HCT116 (cell line): Measurements from ENCODE around the gene TLE5. TPM values are rescaled to one million over a fixed set of nuclear protein-coding genes. Genes with fewer than 3 reads are reported as not detected.

Experiments used
- ATAC-seq: fragments of 200-7000 bp; cut with Tn5 transposase; 2 replicates; pipeline ENCODE4 v1.9.1; 2020; ENCODE audit warnings: mild to moderate bottlenecking, moderate library complexity
- BruUV-seq: library from RNA; stranded (reverse); fragments of 400-500 nt; replicated peaks from 2 replicates; lab custom pipeline; 2021; lab: Mats Ljungman, UMichigan
- CTCF ChIA-PET: fragments of 300-600 bp; sonication (Branson Sonifier 250); formaldehyde crosslinking; loops from one replicate; lab custom pipeline; 2021; ENCODE audit warnings: antibody characterized with exemption; lab: Charles Lee
- POLR2A ChIA-PET: fragments of 300-600, 350-600 bp; sonication (Branson Sonifier 250); formaldehyde crosslinking; loops from one replicate; lab custom pipeline; 2021; ENCODE audit warnings: antibody characterized with exemption; lab: Charles Lee
- RAD21 ChIA-PET, 2 experiments: fragments of 300-600 bp; sonication (Branson Sonifier 250); formaldehyde crosslinking; loops; one replicate each; lab custom pipeline; 2023; ENCODE audit warnings: low total read pairs in 2 of 2; ENCODE audit not compliant: uncharacterized antibody in 2 of 2, unreplicated experiment in 2 of 2, low non-redundant PET in 1 of 2; lab: Charles Lee
- DNase-seq: peaks from one replicate; pipeline ENCODE4 v3.0.0-alpha.2; 2010; ENCODE audit warnings: low read depth, low spot score
- H2AFZ ChIP-seq: fragments of 200-600 bp; shearing (Covaris generic), sonication (generic); 2 replicates; pipeline ENCODE4 v1.6.1; 2017; ENCODE audit warnings: low read depth, mixed run types, mixed read lengths, antibody characterized with exemption, low read length; ENCODE audit not compliant: poor library complexity, severe bottlenecking
- H3K27ac ChIP-seq: 2 replicates; pipeline ENCODE4 v1.5.1; 2012; ENCODE audit warnings: low read depth, low read length
- H3K27me3 ChIP-seq: fragments of 200-600 bp; sonication (generic); 2 replicates; pipeline ENCODE4 v1.6.1; 2016; ENCODE audit warnings: mixed run types, low read length, mixed read lengths; ENCODE audit not compliant: insufficient read depth
- H3K36me3 ChIP-seq, 2 experiments: fragments of 200-500 bp in 1 of 2; fragments of 200-600 bp in 1 of 2; sonication (Bioruptor generic) in 1 of 2; sonication (generic) in 1 of 2; 2 replicates each; pipeline versions ENCODE4 v1.5.1 to v1.6.1; 2014 to 2016; ENCODE audit warnings: low read length in 2 of 2, inconsistent platforms in 1 of 2, mixed read lengths in 1 of 2, mixed run types in 1 of 2; ENCODE audit not compliant: insufficient read depth in 2 of 2, control insufficient read depth in 1 of 2
- H3K4me1 ChIP-seq, 2 experiments: fragments of 200-600 bp in 1 of 2; sonication (generic) in 1 of 2; 2 replicates each; pipeline versions ENCODE4 v1.5.1 to v1.6.1; 2012 to 2017; ENCODE audit warnings: low read length in 2 of 2, inconsistent platforms in 1 of 2, mild to moderate bottlenecking in 1 of 2, mixed read lengths in 1 of 2, mixed run types in 1 of 2, moderate library complexity in 1 of 2; ENCODE audit not compliant: insufficient read depth in 2 of 2, control insufficient read depth in 1 of 2
- H3K4me2 ChIP-seq: fragments of 200-600 bp; sonication (generic); 2 replicates; pipeline ENCODE4 v1.6.1; 2017; ENCODE audit warnings: mixed run types, low read length, mixed read lengths
- H3K4me3 ChIP-seq, 2 experiments: fragments of 200-600 bp in 1 of 2; sonication (generic) in 1 of 2; replicated peaks in 1 of 2; 2 replicates each; pipeline ENCODE4 v1.5.1; 2011 to 2016; ENCODE audit warnings: low read length in 2 of 2, control low read depth in 1 of 2, low read depth in 1 of 2, mild to moderate bottlenecking in 1 of 2, mixed read lengths in 1 of 2, mixed run types in 1 of 2
- H3K79me2 ChIP-seq: fragments of 200-600 bp; sonication (generic); 2 replicates; pipeline ENCODE4 v1.6.1; 2017; ENCODE audit warnings: mild to moderate bottlenecking, mixed run types, low read length, moderate library complexity, mixed read lengths; ENCODE audit not compliant: insufficient read depth
- H3K9ac ChIP-seq: fragments of 200-600 bp; sonication (generic); 2 replicates; pipeline ENCODE4 v1.6.1; 2016; ENCODE audit warnings: low read length, mixed read lengths
- H3K9me2 ChIP-seq: fragments of 200-600 bp; sonication (generic), shearing (Covaris generic); 2 replicates; pipeline ENCODE4 v1.6.1; 2017; ENCODE audit warnings: mixed run types, mild to moderate bottlenecking, moderate library complexity; ENCODE audit not compliant: insufficient read depth
- H3K9me3 ChIP-seq, 2 experiments: fragments of 200-500 bp in 1 of 2; fragments of 200-600 bp in 1 of 2; sonication (Bioruptor generic) in 1 of 2; sonication (generic) in 1 of 2; 2 replicates each; pipeline ENCODE4 v1.6.1; 2014 to 2017; ENCODE audit warnings: low read length in 2 of 2, mixed read lengths in 2 of 2, inconsistent platforms in 1 of 2, low read depth in 1 of 2, mild to moderate bottlenecking in 1 of 2, mixed run types in 1 of 2, moderate library complexity in 1 of 2; ENCODE audit not compliant: control insufficient read depth in 1 of 2, insufficient read depth in 1 of 2
- H4K20me1 ChIP-seq: fragments of 200-600 bp; sonication (generic), shearing (Covaris generic); 2 replicates; pipeline ENCODE4 v1.6.1; 2017; ENCODE audit warnings: mixed run types, mild to moderate bottlenecking, moderate library complexity; ENCODE audit not compliant: insufficient read depth
- ATF3 ChIP-seq: IDR thresholded peaks from 2 replicates; pipeline ENCODE4 v1.6.1; 2012
- CTCF ChIP-seq, 3 experiments: fragments of 200-600 bp in 1 of 3; sonication (generic) in 1 of 3; IDR thresholded peaks in 2 of 3; conservative IDR thresholded peaks in 1 of 3; 2 replicates each; pipeline ENCODE4 v1.5.1; 2012 to 2017; ENCODE audit warnings: low read depth in 2 of 3, low read length in 2 of 3, antibody characterized with exemption in 1 of 3, borderline replicate concordance in 1 of 3, control low read depth in 1 of 3, mild to moderate bottlenecking in 1 of 3, mixed read lengths in 1 of 3, mixed run types in 1 of 3, moderate library complexity in 1 of 3; ENCODE audit not compliant: insufficient read depth in 1 of 3
- ELF1 ChIP-seq: IDR thresholded peaks from 2 replicates; pipeline ENCODE4 v1.6.1; 2012; ENCODE audit warnings: low read depth, borderline replicate concordance
- EZH2phosphoT487 ChIP-seq: fragments of 200-600 bp; IDR thresholded peaks from 2 replicates; pipeline ENCODE4 v1.6.1; 2018; ENCODE audit warnings: antibody characterized with exemption, borderline replicate concordance
- RAD21 ChIP-seq: IDR thresholded peaks from 2 replicates; pipeline ENCODE4 v1.6.1; 2012; ENCODE audit warnings: low read depth, mild to moderate bottlenecking
- SRF ChIP-seq: IDR thresholded peaks from 2 replicates; pipeline ENCODE4 v1.6.1; 2012; ENCODE audit warnings: low read depth
- ZFX ChIP-seq: fragments of 450-650 bp; IDR thresholded peaks from 2 replicates; pipeline ENCODE4 v1.6.1; 2017
- intact Hi-C: fragments of 100-400 bp; cut with micrococcal nuclease; formaldehyde crosslinking; loops from 2 replicates; pipeline ENCODE4 v1.10.0; 2022
- total RNA-seq: library from RNA; stranded (reverse); gene quantifications from one replicate; pipeline ENCODE4 v1.2.1, GENCODE V29; 2021; ENCODE audit not compliant: unreplicated experiment
- TF ChIP-seq, protein P1 (sequence below): IDR thresholded peaks from 2 replicates; pipeline ENCODE4 v1.6.1; 2012; ENCODE audit warnings: low read depth
- TF ChIP-seq, protein P2 (sequence below): IDR thresholded peaks from 2 replicates; pipeline ENCODE4 v1.6.1; 2011; ENCODE audit warnings: mild to moderate bottlenecking, low read length, moderate library complexity; ENCODE audit not compliant: insufficient replicate concordance; ENCODE audit errors: extremely low read depth

The TLE5 gene
- total RNA-seq, 1 experiment from 2014 or later = 263 TPM

DNA sequence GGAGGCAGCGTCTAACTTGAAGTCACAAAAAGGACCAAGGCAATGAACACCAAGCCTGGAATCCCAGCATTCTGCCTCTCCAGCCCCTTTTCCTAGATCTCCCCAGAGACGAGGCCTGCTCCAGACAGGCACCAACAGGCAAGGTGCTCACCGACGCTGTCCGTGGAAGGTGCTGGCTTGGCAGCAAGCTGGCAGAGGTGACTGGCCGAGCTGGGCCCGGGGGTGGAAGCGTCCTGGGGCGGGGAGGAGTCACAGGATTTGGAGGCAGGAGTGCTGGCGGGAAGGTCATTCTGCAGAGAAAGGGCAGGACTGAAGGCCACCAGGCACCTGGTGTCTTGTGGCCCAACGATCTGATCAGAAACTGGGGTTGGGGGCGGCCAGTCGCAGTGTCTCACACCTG lies 51.4 kb downstream of the TLE5 start:
- Histone ChIP-seq H3K79me2 (no peaks in the 10 kb centered on the region), H3K9ac (no peak overlapping the region), H2AFZ (no peak overlapping the region), H3K4me3 (no peak overlapping the region), H3K36me3 (no peaks in the 10 kb centered on the region), H3K27ac (no peak overlapping the region), H4K20me1 (no peaks in the 10 kb centered on the region), H3K27me3 (no peaks in the 10 kb centered on the region), H3K4me2 (no peak overlapping the region), H3K9me3 (no peaks in the 10 kb centered on the region), H3K9me2 (no peaks in the 10 kb centered on the region), H3K4me1 (peaks cover 0 to 2% of the 10 kb centered on the region in 2 experiments; a peak in 1 of 4 replicates)
- RAD21 ChIA-PET = no interaction called here
- CTCF ChIA-PET = no interaction called here
- intact Hi-C loops = no loop called here
- TF ChIP-seq SRF = no peak
- TF ChIP-seq ATF3 = no peak
- TF ChIP-seq, protein P1, sequence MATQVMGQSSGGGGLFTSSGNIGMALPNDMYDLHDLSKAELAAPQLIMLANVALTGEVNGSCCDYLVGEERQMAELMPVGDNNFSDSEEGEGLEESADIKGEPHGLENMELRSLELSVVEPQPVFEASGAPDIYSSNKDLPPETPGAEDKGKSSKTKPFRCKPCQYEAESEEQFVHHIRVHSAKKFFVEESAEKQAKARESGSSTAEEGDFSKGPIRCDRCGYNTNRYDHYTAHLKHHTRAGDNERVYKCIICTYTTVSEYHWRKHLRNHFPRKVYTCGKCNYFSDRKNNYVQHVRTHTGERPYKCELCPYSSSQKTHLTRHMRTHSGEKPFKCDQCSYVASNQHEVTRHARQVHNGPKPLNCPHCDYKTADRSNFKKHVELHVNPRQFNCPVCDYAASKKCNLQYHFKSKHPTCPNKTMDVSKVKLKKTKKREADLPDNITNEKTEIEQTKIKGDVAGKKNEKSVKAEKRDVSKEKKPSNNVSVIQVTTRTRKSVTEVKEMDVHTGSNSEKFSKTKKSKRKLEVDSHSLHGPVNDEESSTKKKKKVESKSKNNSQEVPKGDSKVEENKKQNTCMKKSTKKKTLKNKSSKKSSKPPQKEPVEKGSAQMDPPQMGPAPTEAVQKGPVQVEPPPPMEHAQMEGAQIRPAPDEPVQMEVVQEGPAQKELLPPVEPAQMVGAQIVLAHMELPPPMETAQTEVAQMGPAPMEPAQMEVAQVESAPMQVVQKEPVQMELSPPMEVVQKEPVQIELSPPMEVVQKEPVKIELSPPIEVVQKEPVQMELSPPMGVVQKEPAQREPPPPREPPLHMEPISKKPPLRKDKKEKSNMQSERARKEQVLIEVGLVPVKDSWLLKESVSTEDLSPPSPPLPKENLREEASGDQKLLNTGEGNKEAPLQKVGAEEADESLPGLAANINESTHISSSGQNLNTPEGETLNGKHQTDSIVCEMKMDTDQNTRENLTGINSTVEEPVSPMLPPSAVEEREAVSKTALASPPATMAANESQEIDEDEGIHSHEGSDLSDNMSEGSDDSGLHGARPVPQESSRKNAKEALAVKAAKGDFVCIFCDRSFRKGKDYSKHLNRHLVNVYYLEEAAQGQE = no peak
- TF ChIP-seq RAD21 = no peak
- TF ChIP-seq, protein P2, sequence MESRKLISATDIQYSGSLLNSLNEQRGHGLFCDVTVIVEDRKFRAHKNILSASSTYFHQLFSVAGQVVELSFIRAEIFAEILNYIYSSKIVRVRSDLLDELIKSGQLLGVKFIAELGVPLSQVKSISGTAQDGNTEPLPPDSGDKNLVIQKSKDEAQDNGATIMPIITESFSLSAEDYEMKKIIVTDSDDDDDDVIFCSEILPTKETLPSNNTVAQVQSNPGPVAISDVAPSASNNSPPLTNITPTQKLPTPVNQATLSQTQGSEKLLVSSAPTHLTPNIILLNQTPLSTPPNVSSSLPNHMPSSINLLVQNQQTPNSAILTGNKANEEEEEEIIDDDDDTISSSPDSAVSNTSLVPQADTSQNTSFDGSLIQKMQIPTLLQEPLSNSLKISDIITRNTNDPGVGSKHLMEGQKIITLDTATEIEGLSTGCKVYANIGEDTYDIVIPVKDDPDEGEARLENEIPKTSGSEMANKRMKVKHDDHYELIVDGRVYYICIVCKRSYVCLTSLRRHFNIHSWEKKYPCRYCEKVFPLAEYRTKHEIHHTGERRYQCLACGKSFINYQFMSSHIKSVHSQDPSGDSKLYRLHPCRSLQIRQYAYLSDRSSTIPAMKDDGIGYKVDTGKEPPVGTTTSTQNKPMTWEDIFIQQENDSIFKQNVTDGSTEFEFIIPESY = no peak
- TF ChIP-seq CTCF (IDR thresholded peaks at IDR 0.05 in 2 of 3, conservative IDR thresholded peaks at IDR 0.05 in 1 of 3; ENCODE audit: borderline replicate concordance in 1 of 3, insufficient read depth in 1 of 3, low read depth in 2 of 3, low read length in 2 of 3) = no peak
- TF ChIP-seq EZH2phosphoT487 = no peak
- TF ChIP-seq ZFX = no peak
- no peak for TF ChIP-seq ELF1
- BruUV-seq = no TSS peak
- ATAC-seq (no peak), DNase-seq (no peak)
- POLR2A ChIA-PET = no interaction called here
